Spleen (tissue), 11 donors: Measurements from ENCODE around the gene SH3BP5. TPM values are rescaled to one million over a fixed set of nuclear protein-coding genes. Genes with fewer than 3 reads are reported as not detected.

Experiments used
- DNase-seq: peaks from one replicate; pipeline ENCODE4 v3.0.0-alpha.2; 2020
- H3K27ac ChIP-seq, 8 donors: fragments of 200-600 bp; sonication (generic) in 7 of 8; 1 replicate in 4 of 8; 2 replicates in 4 of 8; pipeline versions ENCODE4 v1.5.0 to v1.8.0; 2016 to 2021; ENCODE audit warnings: inconsistent platforms in 4 of 8, mild to moderate bottlenecking in 4 of 8, moderate library complexity in 1 of 8
- H3K27me3 ChIP-seq, 7 donors: fragments of 200-600 bp; sonication (generic) in 6 of 7; replicated peaks in 1 of 7; 1 replicate in 4 of 7; 2 replicates in 3 of 7; pipeline versions ENCODE4 v1.5.0 to v1.8.0; 2016 to 2021; ENCODE audit warnings: inconsistent platforms in 3 of 7, mild to moderate bottlenecking in 1 of 7
- H3K36me3 ChIP-seq, 6 donors: fragments of 200-600 bp; sonication (generic) in 5 of 6; 1 replicate in 4 of 6; 2 replicates in 2 of 6; pipeline versions ENCODE4 v1.5.0 to v1.8.0; 2016 to 2021; ENCODE audit warnings: inconsistent platforms in 2 of 6
- H3K4me1 ChIP-seq, 6 donors: fragments of 200-600 bp; sonication (generic) in 5 of 6; 1 replicate in 3 of 6; 2 replicates in 3 of 6; pipeline versions ENCODE4 v1.5.0 to v1.8.0; 2016 to 2021; ENCODE audit warnings: inconsistent platforms in 3 of 6
- H3K4me3 ChIP-seq, 8 donors: fragments of 200-600 bp; sonication (generic) in 7 of 8; 1 replicate in 4 of 8; 2 replicates in 4 of 8; pipeline versions ENCODE4 v1.5.0 to v1.8.0; 2016 to 2021; ENCODE audit warnings: inconsistent platforms in 4 of 8, mild to moderate bottlenecking in 4 of 8, moderate library complexity in 2 of 8
- H3K9me3 ChIP-seq, 8 donors: fragments of 200-600 bp; sonication (generic) in 7 of 8; 1 replicate in 4 of 8; 2 replicates in 4 of 8; pipeline versions ENCODE4 v1.5.0 to v1.8.0; 2016 to 2021; ENCODE audit warnings: inconsistent platforms in 4 of 8
- POLR2A ChIP-seq, 3 donors: fragments of 450-650 bp; IDR thresholded peaks; one replicate each; pipeline ENCODE4 v1.5.1; 2017; ENCODE audit warnings: antibody characterized with exemption in 3 of 3, mild to moderate bottlenecking in 1 of 3
- POLR2AphosphoS5 ChIP-seq, 3 donors: sonication (generic); formaldehyde crosslinking; IDR thresholded peaks; one replicate each; pipeline ENCODE4 v1.5.1; 2017; ENCODE audit warnings: antibody characterized with exemption in 3 of 3
- WGBS, 5 donors: extraction: QIAGEN DNeasy Blood & Tissue Kit in 3 of 5; methylation state at CpG; one replicate each; pipeline versions ENCODE4 v1.1.5 to v1.1.7; 2013 to 2018; 5-methylcytosine and 5-hydroxymethylcytosine counted together
- intact Hi-C: fragments of 100-400 bp; cut with DNase I; formaldehyde crosslinking; loops from one replicate; pipeline ENCODE4 v1.15.0; 2023; ENCODE audit warnings: low total_unique reads
- polyA plus RNA-seq, 3 donors: library from polyadenylated mRNA; stranded (reverse); fragments of 200-250 nt; gene quantifications; one replicate each; pipeline ENCODE4 v1.2.1, GENCODE V29; 2013
- small RNA-seq, 4 donors: library from RNA; depleted of rRNA; stranded (forward); fragments of <200 nt; gene quantifications; one replicate each; pipeline ENCODE3, GENCODE V24; 2016
- total RNA-seq, 7 donors: library from RNA; depleted of rRNA in 3 of 7; stranded (reverse); fragments of >200 nt in 3 of 7; fragmentation: NEBNext Ultra II Directional in 4 of 7; extraction: Animal tissue kit (Norgen Biotek cat#: 25700) in 4 of 7; gene quantifications; one replicate each; pipeline versions ENCODE4 v1.1.0 to v1.2.1, GENCODE V29; 2016 to 2021
- TF ChIP-seq, protein P1 (sequence below), 11 experiments: fragments of 200-600 bp in 7 of 11; fragments of 450-650 bp in 4 of 11; sonication (generic) in 4 of 11; IDR thresholded peaks in 8 of 11; conservative IDR thresholded peaks in 3 of 11; 1 replicate in 7 of 11; 2 replicates in 4 of 11; pipeline versions ENCODE4 v1.4.0 to v1.8.0; 2016 to 2021; ENCODE audit warnings: antibody characterized with exemption in 11 of 11, inconsistent platforms in 4 of 11, mild to moderate bottlenecking in 1 of 11
- donor health status: healthy with polysubstance abuse.
- donor health status: DM: no; HTN: no; CAD: no; lungs with moderate emphysema.
- donor health status: DM: no; HTN: no; CAD: no.
- donor health status: Bipolar disorder and iron deficiency.
- donor health status: healthy.
- donor health status: DM: no; HTN: no; CAD: no.
- donor health status: DM: yes; HTN: yes; CAD: no.

The SH3BP5 gene
- total and polyA plus RNA-seq, 10 donors = 36.4 to 75.0 (median 53.7) TPM

DNA sequence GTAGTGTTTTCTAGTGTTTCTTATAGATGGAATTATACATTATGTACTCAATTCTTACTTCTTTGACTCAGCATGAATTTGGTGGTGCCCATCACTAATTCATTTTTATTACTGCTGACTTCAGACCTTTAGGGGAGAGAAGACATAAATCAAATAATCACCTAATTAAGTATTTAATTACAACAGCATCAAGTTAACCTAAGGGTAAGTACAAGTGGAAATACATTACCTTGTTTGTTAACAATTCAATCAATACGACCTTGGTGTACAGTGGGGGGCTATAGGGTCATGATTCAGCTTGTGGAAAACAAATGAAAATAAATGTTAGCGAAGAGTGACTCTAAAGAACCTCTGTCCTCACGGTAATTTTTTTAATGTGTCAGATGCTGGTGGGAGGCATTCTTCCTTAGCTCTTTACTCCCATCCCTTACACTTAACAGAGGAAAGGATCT, 126.9 kb downstream of the SH3BP5 start:
- Histone ChIP-seq H3K27me3 (no peaks in the 10 kb centered on the region), H3K9me3 (no peaks in the 10 kb centered on the region), H3K4me1 (peaks cover 18 to 57% (median 46%) of the 10 kb centered on the region in 6 donors), H3K4me3 (peak overlapping the region; percentile 59 to 98 (median 88)), H3K36me3 (peaks cover 0 to 16% (median 0%) of the 10 kb centered on the region in 6 donors), H3K27ac (peak overlapping the region; percentile 95 to 99 (median 96))
- TF ChIP-seq POLR2AphosphoS5 (IDR thresholded peaks at IDR 0.05) (no peak), POLR2A (IDR thresholded peaks at IDR 0.05) (no peak)
- TF ChIP-seq, protein P1, sequence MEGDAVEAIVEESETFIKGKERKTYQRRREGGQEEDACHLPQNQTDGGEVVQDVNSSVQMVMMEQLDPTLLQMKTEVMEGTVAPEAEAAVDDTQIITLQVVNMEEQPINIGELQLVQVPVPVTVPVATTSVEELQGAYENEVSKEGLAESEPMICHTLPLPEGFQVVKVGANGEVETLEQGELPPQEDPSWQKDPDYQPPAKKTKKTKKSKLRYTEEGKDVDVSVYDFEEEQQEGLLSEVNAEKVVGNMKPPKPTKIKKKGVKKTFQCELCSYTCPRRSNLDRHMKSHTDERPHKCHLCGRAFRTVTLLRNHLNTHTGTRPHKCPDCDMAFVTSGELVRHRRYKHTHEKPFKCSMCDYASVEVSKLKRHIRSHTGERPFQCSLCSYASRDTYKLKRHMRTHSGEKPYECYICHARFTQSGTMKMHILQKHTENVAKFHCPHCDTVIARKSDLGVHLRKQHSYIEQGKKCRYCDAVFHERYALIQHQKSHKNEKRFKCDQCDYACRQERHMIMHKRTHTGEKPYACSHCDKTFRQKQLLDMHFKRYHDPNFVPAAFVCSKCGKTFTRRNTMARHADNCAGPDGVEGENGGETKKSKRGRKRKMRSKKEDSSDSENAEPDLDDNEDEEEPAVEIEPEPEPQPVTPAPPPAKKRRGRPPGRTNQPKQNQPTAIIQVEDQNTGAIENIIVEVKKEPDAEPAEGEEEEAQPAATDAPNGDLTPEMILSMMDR (IDR thresholded peaks at IDR 0.05 in 8 of 11, conservative IDR thresholded peaks at IDR 0.05 in 3 of 11) = peak in 1 of 11 experiments; percentile 27
- no peak for DNase-seq
- intact Hi-C loops = loop anchor here (10.0 kb wide), 1 partner anchor 359 kb away; no protein-coding TSS in a partner anchor
- 0 to 2% (median 1%) methylated on average over 3 of the region's 3 CpGs for WGBS, 5 donors

Small RNA genes lying within 50 kb of the gene (small RNA-seq; reads per million reads assigned to genes)
- gene HMGN2P7 (0 reads per million in 4 donors), gene RNU6-454P (0 reads per million in 4 donors)

Other genes with a start within 250 kb of the SH3BP5 start
- gene RBSN, start 233.4 kb downstream of the SH3BP5 start, total RNA-seq = 10 to 100 TPM; 21.4 to 34.5 (median 31.6) TPM
- 10 to 100 TPM in 1 of 3 donors, 1 to 10 TPM in 2; 4.2 to 10.1 (median 7.3) TPM for gene RBSN, start 233.4 kb downstream of the SH3BP5 start, polyA plus RNA-seq
- 10 to 100 TPM; 42.2 to 72.3 (median 49.9) TPM for gene CAPN7, start 126.3 kb downstream of the SH3BP5 start, total RNA-seq
- 10 to 100 TPM; 10.8 to 13.6 (median 11.2) TPM for gene CAPN7, start 126.3 kb downstream of the SH3BP5 start, polyA plus RNA-seq
- 10 to 100 TPM; 13.4 to 18.8 (median 15.9) TPM for gene METTL6, start 95.0 kb upstream of the SH3BP5 start, total RNA-seq
- gene METTL6, start 95.0 kb upstream of the SH3BP5 start, polyA plus RNA-seq = 10 to 100 TPM in 2 of 3 donors, 1 to 10 TPM in 1; 6.4 to 11.4 (median 10.2) TPM
- 10 to 100 TPM; 21.7 to 40.8 (median 28.4) TPM for gene EAF1, start 95.0 kb upstream of the SH3BP5 start, total RNA-seq
- 1 to 10 TPM; 3.0 to 7.0 (median 4.0) TPM for gene EAF1, start 95.0 kb upstream of the SH3BP5 start, polyA plus RNA-seq
- gene COLQ, start 189.1 kb upstream of the SH3BP5 start, total RNA-seq = 10 to 100 TPM in 1 of 7 donors, 1 to 10 TPM in 6; 5.4 to 29.8 (median 7.1) TPM
- gene COLQ, start 189.1 kb upstream of the SH3BP5 start, polyA plus RNA-seq = 1 to 10 TPM; 1.9 to 6.3 (median 3.2) TPM